Fibroblast of peridontal ligament (primary cell): ENCODE measurements around the gene C10orf71.

Experiments
- DNase-seq: peaks from one replicate; pipeline ENCODE4 v3.0.0-alpha.2; 2010; ENCODE audit errors: extremely low read depth

Gene C10orf71

DNA sequence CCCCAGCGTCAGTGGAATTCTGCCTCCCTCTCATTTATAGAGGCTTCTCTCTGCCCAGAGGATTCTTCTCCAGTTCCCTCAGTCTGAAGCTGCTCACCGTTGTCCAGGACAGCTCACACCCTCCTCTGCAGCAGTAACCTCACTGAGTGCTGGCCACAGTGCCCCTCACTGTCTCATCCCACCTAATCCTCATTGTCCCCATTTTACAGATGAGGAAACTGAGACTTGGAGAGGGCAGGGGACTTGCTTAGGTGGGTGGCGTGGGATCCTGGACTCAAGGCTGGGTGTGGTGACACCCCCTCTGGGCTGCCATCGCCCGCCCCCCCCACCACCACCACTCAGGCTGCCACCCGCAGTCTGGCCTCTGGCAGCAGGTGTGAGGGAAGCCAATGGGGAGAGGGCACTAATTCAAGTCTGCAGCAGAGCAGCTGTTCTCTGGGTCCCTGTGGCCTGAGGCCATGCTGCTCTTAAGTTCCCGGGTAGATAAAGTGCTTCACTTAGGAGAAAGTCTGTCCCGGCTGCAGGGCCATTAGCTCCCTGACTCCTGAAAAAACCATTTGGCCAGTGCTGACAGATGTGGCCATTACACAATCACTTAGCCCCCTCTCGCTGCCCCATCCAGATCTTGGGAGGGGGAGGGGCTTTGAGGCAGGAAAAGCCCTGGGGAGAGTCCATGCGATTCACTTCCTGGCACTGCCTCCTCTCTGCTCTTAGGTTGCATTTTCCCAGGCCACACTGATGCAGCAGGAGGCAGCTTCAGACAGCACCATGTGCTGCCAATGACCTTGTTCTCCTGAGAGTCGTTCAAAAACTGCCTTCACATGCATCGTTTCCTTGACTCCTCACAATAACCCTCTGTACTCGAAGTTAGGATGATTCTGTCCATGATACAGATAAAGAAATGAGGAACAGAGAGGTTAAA is 60.6 kb downstream of the C10orf71 start:
- DNase-seq: peak; percentile 6

DNA sequence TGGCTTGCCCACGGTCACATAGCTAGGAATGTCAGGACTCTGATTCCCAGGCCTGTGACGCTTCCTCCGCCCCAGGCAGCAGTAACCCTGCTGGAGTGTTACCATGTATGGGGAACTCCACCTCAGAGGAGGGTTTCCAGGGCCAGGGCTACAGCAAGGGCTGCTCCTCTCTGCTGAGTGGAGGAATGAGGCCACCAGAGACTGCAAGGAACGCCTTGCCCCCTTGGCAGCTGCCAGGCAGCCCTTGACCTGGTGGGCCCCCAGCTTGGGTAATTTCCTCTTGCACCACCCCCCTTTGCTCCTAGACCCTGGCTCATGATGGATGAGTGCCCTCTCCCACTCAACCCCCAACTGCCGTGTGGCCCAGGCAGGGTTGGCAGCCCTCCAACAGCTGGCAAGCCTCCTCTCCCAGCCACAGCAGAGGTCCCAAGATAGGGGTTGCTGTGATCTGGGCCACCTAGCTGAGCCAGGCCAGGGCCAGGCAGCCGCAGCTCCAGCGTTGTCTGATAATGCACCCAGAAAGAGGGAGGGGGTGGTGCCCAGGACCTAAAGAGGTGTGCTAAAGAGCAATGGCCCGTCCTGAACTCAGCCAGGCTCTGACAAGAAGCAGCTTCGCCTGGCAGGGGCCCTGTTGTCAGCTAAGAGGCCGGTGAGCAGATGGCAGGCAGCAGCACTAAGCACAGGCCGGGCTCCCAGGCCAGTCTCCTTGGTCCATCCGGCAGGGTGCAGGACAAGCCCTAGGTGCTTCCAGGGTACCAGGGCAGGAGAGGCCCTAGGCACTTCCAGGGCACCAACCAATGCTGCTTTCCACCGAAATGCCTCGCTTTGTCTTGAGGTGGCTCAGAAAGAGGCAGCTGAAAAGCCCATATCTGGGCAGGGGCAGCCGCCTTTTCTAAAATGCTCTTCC is 61.6 kb downstream of the C10orf71 start:
- no peak for DNase-seq

DNA sequence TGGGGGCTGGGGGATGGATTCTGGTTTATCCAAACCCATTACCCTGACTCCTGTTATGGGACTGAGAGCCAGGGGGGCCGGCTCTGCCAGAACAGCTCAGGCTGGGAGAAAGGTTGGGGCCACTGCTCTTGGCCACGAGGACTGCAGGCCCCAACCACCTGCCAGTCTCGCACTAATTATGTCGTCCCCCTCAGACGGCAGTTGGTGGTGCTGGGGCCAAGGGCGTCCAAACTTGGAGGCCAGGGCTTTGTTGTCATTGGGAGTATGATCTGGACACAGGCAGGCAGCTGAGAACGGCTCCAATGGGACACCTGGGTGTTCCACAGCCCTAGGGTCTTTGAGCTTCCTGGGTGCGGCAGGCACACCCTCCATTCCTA is 62.2 kb downstream of the C10orf71 start:
- DNase-seq: no peak

DNA sequence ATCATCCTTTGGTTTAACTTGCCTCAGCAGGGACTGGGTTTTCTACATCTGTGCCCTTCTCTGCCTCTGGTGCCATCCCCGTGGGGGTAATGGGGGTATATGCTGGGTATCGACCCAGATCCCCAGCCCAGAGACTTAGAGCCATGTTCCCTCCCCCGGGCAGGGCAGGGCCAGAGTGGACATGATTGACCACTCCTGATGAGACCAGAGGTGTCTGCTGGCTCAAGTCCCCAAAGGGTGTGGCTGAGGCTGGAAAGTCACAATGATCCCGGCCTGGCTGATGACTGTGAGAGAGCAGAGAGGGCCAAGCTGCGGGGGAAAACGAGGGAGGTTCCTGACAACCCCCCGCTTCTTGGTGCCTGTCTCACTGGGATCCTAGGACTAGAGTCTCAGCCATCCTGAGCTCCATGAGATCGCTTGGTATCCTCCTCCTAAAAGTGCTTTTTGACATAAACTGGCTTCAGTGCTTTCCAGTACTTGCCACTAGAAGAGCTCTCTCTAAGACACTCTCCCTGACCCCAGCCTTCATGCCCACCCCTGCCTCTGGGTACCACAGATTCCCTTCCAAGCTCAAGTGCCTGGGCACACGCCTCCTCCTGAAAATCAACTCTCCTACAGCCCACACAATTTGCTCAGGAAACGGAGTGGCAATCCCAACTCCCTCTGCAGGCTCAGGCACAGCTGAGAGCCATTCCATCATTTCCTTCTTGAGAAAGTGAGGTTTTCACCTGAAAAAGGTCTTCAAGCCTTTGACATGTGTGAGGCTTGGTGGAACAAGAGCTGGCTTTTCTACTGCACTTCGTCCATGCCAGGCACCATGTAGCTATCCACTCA is 63.0 kb downstream of the C10orf71 start:
- DNase-seq: no peak

DNA sequence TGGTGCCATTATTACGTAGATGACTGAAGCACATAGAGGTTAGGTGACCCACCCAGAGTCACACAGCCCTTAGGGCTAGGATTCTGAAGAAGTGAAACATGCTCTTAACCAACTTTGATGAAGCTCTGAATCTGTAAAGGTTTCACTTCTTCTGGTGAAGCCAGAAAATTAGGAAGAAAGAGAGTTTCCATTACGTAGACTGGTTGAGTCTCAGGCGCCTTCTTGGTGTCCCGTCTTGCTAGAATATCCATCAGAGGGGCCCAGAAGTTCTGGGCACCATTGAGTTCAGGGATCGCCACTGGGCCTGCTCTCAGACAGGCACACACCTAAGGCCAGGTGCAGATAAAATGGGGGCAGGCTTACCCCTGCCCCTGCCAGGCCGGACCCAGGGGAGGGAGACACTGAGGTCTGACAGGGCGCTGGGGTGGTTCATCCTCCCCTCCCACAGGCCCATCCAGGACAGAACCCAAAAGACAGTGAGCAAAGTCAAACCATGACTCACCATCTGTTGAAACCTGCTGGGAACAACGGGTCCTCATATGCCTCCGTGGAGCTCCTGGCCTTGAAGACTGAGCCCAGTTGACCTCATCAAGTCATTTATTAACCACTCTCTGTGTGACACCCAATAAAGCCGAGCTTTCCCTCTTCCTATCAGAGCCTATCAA is 63.8 kb downstream of the C10orf71 start:
- no peak for DNase-seq

DNA sequence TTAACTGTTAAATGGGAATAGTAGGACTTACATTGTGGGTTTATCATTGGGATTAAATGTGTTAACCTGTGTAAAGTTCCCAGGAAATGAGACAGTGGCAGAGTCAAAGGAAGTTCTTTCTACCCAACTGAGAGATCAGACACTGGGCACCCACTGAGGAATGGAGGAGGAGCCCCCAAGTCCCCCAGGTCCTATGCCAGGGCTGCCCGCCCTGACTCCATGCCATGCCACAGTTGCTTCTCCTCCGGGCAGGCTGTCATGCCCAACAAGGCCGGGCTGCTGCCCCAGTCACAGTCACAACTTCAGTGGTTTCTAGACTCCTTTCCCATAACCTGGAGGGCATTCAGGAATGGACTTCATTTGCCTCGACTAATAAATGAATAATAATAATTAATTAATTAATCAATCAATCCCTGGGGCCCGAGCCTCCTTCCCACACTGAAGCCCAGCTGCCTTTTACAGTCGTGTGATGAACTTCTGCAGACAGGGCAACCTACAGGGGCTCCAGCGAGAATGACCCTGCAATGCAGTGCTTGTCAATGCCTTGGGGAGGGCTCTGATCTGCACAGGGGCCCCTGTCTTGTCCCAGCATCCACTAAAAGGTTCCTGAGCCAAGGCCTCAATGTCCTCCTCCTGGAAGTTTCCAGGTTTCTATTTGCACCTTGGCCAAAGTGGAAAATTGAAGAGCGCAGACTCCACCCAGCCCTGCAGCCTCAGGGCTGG is 64.5 kb downstream of the C10orf71 start:
- DNase-seq: no peak

DNA sequence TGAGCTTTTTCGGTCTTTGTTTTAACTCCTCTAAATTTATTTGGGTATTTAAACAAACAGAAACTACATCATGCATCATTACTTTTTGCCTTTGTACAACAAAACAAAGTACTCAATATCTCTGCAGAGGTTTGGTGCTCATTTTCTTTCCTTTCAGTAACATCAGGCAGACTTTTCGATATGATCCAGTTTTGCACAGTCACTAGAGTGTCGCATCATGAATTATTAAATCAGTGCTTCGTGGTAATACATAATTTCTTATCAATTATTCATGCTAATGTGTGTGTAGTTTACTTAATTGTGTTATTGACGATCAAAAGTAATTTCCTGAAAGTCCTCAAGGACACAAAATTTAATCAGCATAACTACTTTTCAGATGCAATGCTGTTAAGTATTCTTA is 65.1 kb downstream of the C10orf71 start:
- DNase-seq: no peak

DNA sequence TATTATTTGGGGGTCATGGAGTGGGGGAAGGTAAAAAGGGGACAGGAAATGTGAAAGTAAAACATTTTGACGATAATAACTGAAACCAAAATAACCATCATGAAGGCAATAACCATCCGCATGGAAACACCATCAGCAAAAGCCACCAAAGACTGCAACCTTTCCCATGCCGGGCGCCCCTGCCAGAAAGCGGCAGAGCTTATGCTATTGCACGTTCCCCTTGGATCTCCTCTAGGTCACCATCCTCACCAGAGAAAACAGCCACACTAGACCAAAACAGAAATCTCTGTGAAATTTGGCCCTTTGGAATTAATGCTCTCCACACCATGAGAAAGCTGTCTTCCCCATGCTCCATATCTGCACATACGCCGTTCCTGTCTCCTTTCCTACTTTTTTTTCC is 65.8 kb downstream of the C10orf71 start:
- no peak for DNase-seq

DNA sequence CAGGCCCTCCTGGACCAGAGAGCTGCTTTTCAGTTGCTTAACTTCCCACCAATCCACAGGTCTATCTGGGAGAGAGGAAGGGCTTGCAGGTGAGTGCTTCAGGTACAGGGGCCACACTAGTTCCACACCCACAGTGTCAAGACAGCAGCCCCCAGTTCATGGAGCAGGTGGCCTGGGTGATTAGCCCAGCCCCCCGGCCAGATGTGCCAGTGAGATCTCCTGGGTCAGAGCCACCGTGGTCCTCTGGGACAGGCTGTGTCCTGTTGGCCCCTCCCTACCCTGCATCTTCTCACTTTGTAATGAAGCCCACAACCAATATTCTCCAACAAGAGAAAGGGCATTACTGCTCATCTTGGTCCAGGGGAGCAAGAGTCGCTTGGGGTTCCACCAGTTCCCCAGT is 66.3 kb downstream of the C10orf71 start:
- DNase-seq: no peak

DNA sequence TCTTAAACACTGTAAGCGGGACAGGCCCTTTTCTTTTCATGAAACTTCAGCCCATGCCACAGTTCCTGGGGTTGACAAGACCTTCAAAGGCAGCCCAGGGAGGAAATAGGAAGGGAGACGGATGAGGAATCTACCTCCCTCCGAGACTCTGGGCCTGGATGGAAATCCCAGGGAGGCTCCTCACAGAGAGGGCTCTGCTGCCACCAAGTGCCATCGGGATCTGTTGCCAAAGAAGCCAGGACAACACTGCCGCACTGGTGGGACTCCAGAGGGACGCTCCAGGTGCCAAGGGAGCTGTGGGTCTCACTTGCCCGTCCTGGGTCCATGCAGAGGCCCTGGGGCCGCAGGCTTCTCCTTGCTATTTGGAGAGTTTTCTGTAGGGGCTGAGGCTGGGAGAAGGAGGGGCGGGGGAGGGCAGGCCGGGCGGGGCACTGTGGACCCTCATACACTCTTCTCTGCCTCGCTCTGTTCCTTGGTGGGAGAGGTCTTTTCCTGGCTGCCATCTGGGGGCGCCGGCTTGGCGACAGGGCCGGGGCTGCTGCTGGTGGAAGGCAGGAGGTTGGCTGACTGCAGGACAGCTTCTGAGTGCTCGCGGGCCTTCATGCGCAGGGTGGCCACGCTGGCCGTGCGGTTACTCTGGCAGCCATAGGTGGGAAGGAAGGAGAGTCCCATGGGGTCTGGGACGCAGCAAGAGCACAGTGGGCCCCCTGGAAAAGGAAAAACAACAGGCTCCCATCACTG is 66.9 kb downstream of the C10orf71 start:
- no peak for DNase-seq

DNA sequence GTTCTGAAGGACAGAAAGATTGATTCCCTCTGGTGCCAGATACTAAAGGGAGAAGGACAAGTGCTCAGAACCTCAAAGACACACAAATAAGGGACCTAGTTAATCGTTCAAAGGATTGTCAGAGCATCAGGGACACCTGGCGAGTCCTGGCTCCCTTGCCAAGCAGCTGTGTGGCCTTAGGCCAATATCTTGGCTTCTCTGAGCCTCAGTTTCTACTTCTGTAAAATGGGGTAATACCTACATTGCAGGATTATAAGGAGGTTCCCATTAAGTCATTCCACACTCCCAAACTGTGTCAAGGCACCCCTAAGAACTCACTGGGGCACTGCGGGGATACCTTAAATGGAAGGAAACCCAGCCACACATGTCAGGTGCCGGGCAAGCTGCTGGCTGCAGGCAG is 67.5 kb downstream of the C10orf71 start:
- DNase-seq: no peak

DNA sequence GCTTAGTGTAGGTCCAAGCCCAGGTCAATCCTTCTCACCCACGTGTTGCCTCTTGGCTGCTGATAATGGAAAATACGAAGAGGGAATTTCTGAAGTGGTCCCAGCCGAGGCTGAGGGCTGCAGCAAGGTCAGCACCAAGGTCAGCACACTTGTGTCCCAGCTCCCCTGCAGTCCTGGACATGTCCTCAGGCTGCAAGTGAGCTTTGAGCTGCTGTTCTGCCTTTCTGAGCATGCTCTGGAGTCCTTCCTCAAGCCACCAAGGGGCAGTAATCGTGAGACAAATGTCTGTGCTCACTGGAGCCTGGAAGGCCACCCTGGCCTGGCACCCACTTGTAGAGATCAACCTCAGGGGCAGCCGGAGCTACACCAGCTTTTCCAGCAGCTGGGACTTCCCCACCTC is 68.6 kb downstream of the C10orf71 start:
- DNase-seq: no peak

DNA sequence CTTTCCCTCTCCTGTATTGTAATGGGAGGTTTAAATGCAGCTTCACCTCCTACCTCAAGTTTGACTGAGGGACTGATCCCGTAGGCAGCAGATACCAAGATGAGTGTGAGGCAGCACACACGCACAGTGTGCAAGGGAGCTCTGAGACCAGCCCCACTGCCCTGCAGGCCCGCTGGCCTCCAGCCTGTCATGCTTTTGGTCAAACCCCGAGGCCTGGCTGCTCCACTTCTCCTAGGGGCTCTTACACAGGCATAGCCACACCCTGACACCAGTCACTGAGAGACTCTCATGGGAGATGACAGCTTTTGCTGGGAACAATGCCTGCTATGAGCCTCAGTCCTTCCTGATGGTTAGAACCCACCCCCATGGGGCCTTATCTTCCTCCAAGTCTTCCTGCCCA is 69.3 kb downstream of the C10orf71 start:
- no peak for DNase-seq

DNA sequence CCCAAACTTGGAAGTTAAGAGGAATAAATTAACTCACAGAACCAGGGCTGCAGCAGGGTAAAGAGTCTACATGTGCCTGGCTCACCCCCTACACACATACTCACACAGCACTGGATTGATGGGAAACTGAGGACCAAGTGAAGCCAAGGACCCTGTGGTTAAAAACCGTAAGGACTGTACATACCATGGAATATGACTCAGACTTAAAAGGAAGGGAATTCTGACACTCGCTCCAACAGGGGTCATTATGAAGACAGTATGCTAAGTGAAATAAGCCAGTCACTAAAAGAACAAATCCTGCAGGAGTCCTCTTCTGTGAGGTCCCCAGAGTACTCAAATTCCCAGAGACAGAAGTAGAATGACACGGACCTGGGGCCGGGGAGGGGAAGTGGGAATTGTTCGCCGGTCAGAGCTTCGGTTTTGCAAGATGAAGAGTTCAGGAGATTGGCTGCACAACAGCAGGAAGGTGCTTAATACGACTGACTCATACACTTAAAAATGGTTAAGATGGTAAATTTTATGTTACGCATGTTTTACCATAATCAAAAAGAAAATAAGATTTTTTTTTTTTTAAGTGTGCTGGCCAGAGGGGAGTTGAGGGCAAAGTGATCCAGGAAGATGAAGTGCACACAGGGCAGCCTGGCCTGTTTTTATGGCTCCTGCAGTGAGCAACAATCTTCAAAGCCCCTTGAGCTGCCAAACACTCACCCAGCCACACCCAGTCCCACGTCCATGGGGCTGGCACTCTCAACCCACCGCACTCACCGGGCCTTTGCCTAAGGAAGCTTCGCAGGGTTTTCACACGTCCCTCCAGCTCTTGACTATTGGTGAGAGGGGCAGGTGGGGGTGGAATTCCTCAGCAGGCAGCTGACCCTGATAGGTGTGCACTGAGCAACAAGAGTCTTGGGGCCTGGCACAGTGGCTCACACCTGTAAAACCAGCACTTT is 70.5 kb downstream of the C10orf71 start:
- no peak for DNase-seq

DNA sequence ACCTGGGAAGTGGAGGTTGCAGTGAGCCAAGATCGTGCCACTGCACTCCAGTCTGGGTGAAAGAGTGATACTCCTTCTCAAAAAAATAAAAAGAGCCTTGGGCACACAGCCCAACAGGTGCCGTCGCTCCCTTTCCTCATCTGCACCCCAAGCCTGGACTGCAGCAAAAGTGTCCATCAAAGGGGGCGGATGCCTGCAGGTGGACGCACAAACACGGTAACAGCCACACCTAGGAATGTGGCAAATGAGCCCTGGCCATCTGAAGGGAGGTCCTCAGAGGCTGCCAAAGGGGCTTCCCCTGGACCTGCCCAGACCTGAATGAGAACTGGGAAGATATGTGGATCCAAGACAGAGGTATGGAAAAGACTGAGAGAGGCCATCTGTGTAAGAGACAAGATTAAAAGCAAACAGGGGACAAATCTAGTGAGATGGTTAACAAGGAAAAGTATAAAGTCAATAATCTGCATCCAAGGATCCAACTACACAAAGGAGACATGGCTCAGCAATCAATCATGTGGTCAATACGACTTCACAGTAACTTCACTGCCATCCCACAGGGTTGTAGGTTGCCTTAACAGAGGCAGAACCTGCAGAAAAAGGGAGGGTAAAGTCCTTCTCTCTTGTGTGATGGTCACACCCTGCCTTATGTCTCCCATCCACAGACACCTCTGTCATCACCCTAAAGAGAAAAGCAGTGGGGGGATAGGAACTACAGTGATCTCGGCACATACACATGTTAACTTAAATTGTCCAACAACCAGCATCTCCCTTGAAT is 71.5 kb downstream of the C10orf71 start:
- no peak for DNase-seq

DNA sequence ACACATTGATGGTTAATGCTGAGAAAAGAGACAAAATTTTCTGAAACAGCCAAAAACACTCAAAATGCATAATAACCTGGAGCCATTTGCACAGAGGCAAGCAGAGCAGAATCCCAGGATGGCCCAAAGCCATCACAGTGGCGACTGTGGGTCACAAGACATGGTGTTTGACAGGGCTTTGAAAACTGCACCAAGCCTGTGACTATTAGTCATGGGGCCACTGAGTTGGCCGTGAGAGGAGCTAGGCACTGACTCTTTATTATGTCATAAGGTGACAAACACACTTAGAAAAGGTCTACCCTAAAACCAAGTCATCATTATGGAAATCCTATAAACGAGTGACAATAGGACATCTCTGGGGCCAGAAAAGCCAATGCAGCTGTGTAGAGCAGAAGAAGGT is 73.0 kb downstream of the C10orf71 start:
- DNase-seq: no peak

DNA sequence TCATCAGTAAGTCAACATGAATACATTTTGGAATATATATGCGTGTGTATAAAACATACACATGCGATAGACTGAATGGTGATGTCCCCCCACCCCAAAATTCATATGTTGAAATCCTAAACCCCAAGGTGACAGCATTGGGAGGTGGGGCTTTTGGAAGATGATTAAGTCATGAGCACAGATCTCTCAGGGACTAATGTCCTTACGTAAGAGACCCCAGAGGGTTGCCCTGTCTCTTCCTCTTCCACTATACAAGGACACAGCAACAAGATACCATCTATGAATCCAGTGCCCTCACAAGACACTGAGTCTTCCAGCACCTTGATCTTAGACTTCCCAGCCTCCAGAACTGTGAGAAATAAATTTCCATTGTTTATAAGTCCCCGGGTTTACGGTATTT is 74.4 kb downstream of the C10orf71 start:
- DNase-seq: no peak

DNA sequence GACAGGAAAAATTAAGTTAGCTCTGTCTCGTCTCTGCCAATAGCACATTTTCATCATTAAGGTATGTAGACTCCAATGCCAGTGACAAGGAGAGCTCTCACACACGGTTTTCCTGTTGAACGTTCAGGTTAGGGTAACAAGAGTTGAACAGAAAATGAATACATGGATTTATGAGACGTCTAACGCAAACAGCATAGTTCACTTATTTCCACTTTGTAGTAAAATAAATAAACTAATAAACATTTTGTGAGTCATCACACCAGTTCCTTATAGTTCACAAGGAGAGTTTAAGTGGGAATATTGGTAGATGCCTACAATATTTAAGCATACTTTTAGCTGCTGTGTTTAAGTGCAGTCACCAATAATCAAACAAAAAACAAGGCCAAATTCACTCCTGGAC is 75.8 kb downstream of the C10orf71 start:
- no peak for DNase-seq
